GM12878 (cell line): ENCODE data around the gene HMMR. TPM values are rescaled to one million over a fixed set of nuclear protein-coding genes. Genes with fewer than 3 reads are reported as not detected.

Experiments
- ATAC-seq: fragments of 200-7000 bp; cut with Tn5 transposase; 3 replicates; pipeline ENCODE4 v1.9.1; 2020; ENCODE audit warnings: mild to moderate bottlenecking, moderate library complexity
- BruUV-seq: library from RNA; stranded (reverse); fragments of 400-500 nt; replicated peaks from 2 replicates; lab custom pipeline; 2021; lab: Mats Ljungman, UMichigan
- CTCF ChIA-PET: fragments of 300-600 bp; sonication (Branson Sonifier 250); formaldehyde crosslinking; extraction: SDS; loops from one replicate; lab custom pipeline; 2021; ENCODE audit warnings: inconsistent platforms; lab: Yijun Ruan, JAX
- POLR2A ChIA-PET: fragments of 350-600 bp; formaldehyde crosslinking; extraction: SDS; loops from one replicate; lab custom pipeline; 2021; ENCODE audit warnings: inconsistent platforms; lab: Charles Lee
- RAD21 ChIA-PET: fragments of 300-600 bp; sonication (Branson Sonifier 250); formaldehyde crosslinking; loops from one replicate; lab custom pipeline; 2023; ENCODE audit warnings: antibody characterized with exemption; ENCODE audit not compliant: unreplicated experiment; lab: Charles Lee
- SMC1A ChIA-PET: fragments of 300-600 bp; sonication (Branson Sonifier 250); formaldehyde crosslinking; loops from one replicate; lab custom pipeline; 2023; ENCODE audit not compliant: unreplicated experiment, uncharacterized antibody; lab: Charles Lee
- DNase-seq: peaks from one replicate; pipeline ENCODE4 v3.0.0-alpha.2; 2011; ENCODE audit warnings: low read depth, low spot score
- FAIRE-seq: peaks from 3 replicates; lab custom pipeline; 2011; peaks lifted over from hg19 to GRCh38; lab: Jason Lieb, UNC
- H2AFZ ChIP-seq: 2 replicates; pipeline ENCODE4 v1.6.0; 2011; ENCODE audit warnings: low read depth, low read length, control low read depth; ENCODE audit not compliant: control insufficient read depth
- H3K27ac ChIP-seq: 2 replicates; pipeline ENCODE4 v1.5.1; 2011; ENCODE audit warnings: control low read depth; ENCODE audit not compliant: control insufficient read depth, insufficient read depth
- H3K27me3 ChIP-seq, 2 experiments: replicated peaks in 1 of 2; 2 replicates each; pipeline versions ENCODE4 v1.6.0 to v1.6.1; 2011; ENCODE audit warnings: low read length in 1 of 2; ENCODE audit not compliant: control insufficient read depth in 2 of 2, insufficient read depth in 2 of 2
- H3K36me3 ChIP-seq, 2 experiments: 2 replicates each; pipeline ENCODE4 v1.5.1; 2011; ENCODE audit warnings: low read length in 1 of 2; ENCODE audit not compliant: control insufficient read depth in 2 of 2, insufficient read depth in 2 of 2
- H3K4me1 ChIP-seq: 2 replicates; pipeline ENCODE4 v1.6.1; 2011; ENCODE audit warnings: mild to moderate bottlenecking, low read length, moderate library complexity, mixed read lengths; ENCODE audit not compliant: control insufficient read depth, insufficient read depth
- H3K4me2 ChIP-seq: 2 replicates; pipeline ENCODE4 v1.6.0; 2011; ENCODE audit warnings: control low read depth; ENCODE audit not compliant: control insufficient read depth, insufficient read depth
- H3K4me3 ChIP-seq: fragments of 200-600 bp; sonication (generic); 2 replicates; pipeline ENCODE4 v1.5.1; 2016
- H3K79me2 ChIP-seq: 2 replicates; pipeline ENCODE4 v1.6.0; 2011; ENCODE audit warnings: low read length; ENCODE audit not compliant: control insufficient read depth, insufficient read depth
- H3K9ac ChIP-seq: 2 replicates; pipeline ENCODE4 v1.8.0; 2011; ENCODE audit warnings: low read length, control low read depth, mixed read lengths; ENCODE audit not compliant: control insufficient read depth, insufficient read depth
- H3K9me3 ChIP-seq: replicated peaks from 3 replicates; pipeline ENCODE4 v1.5.1; 2011; ENCODE audit warnings: mild to moderate bottlenecking, low read length; ENCODE audit not compliant: control insufficient read depth, insufficient read depth
- H4K20me1 ChIP-seq: 2 replicates; pipeline ENCODE4 v1.6.0; 2011; ENCODE audit not compliant: control insufficient read depth, insufficient read depth
- BHLHE40 ChIP-seq, 2 experiments: fragments of 450-650 bp in 1 of 2; IDR thresholded peaks; 2 replicates each; pipeline ENCODE4 v1.6.1; 2011 to 2017; ENCODE audit warnings: low read depth in 2 of 2, borderline replicate concordance in 1 of 2, improper control_type of control experiment in 1 of 2, low read length in 1 of 2, mild to moderate bottlenecking in 1 of 2
- IRF5 ChIP-seq: fragments of 450-650 bp; IDR thresholded peaks from 2 replicates; pipeline ENCODE4 v1.6.1; 2017; ENCODE audit warnings: borderline replicate concordance
- MXI1 ChIP-seq: fragments of 150-350 bp; IDR thresholded peaks from 2 replicates; pipeline ENCODE4 v1.6.1; 2011; ENCODE audit warnings: low read depth, mild to moderate bottlenecking, inconsistent platforms, low read length, improper control_type of control experiment
- NR2F1 ChIP-seq: fragments of 450-650 bp; conservative IDR thresholded peaks from 2 replicates; pipeline ENCODE4 v1.6.1; 2017; ENCODE audit warnings: mild to moderate bottlenecking
- PAX8 ChIP-seq: fragments of 450-650 bp; IDR thresholded peaks from 2 replicates; pipeline ENCODE4 v1.6.1; 2017; ENCODE audit warnings: mild to moderate bottlenecking, moderate library complexity
- RCOR1 ChIP-seq: conservative IDR thresholded peaks from 2 replicates; pipeline ENCODE4 v1.6.1; 2012; ENCODE audit warnings: low read depth, low read length, improper control_type of control experiment
- RELB ChIP-seq: fragments of 450-650 bp; IDR thresholded peaks from 2 replicates; pipeline ENCODE4 v1.6.1; 2017; ENCODE audit warnings: low read depth, mild to moderate bottlenecking, moderate library complexity
- SMC3 ChIP-seq: IDR thresholded peaks from 2 replicates; pipeline ENCODE4 v1.6.1; 2011; ENCODE audit warnings: low read length, improper control_type of control experiment, borderline replicate concordance
- WGBS: methylation state at CpG from one replicate; pipeline ENCODE4 v1.1.6; 2016; ENCODE audit warnings: low lambda C conversion rate; ENCODE audit not compliant: insufficient replicate concordance, insufficient coverage; ENCODE audit errors: missing lambda C conversion rate; 5-methylcytosine and 5-hydroxymethylcytosine counted together
- in situ Hi-C: fragments of 300-500 bp; cut with MboI; formaldehyde crosslinking; loops from 9 replicates; pipeline ENCODE4 v1.14.3; 2018; ENCODE audit warnings: mixed read lengths
- intact Hi-C: fragments of 100-400 bp; cut with micrococcal nuclease; formaldehyde crosslinking; loops from one replicate; pipeline ENCODE4 v1.14.2; 2022; ENCODE audit not compliant: unreplicated experiment
- polyA plus RNA-seq, 11 experiments: library from polyadenylated mRNA; depleted of rRNA in 4 of 11; unstranded in 6 of 11; stranded (reverse) in 5 of 11; fragments of >200 nt; fragmentation: Nextera tagmentation in 4 of 11; fragmentation: Illumina TruSeq in 1 of 11; extraction: Ambion mirVana in 4 of 11; extraction: Trizol in 1 of 11; gene quantifications; 1 replicate in 1 of 11; 2 replicates in 10 of 11; pipeline versions ENCODE4 v1.2.1 to v1.2.3, GENCODE V29; 2011 to 2016; ENCODE audit warnings: inconsistent platforms in 2 of 11, missing spikeins in 2 of 11, low read depth in 1 of 11
- total RNA-seq, 4 experiments: library from RNA; depleted of rRNA in 3 of 4; stranded (reverse); fragments of >200 nt in 3 of 4; fragmentation: Illumina TruSeq in 1 of 4; extraction: Trizol in 1 of 4; gene quantifications; 2 replicates each; pipeline versions ENCODE4 v1.2.1 to v1.2.3, GENCODE V29; 2013 to 2021
- TF ChIP-seq, protein P1 (sequence below): IDR thresholded peaks from 2 replicates; pipeline ENCODE4 v1.6.1; 2012; ENCODE audit warnings: low read depth, low read length, improper control_type of control experiment
- TF ChIP-seq, protein P2 (sequence below): fragments of 450-650 bp; IDR thresholded peaks from 2 replicates; pipeline ENCODE4 v1.6.1; 2017; ENCODE audit warnings: mild to moderate bottlenecking, low read depth, inconsistent platforms; ENCODE audit not compliant: poor library complexity, severe bottlenecking
- TF ChIP-seq, protein P3 (sequence below), 3 experiments: IDR thresholded peaks in 2 of 3; conservative IDR thresholded peaks in 1 of 3; 2 replicates each; pipeline ENCODE4 v1.5.1; 2011; ENCODE audit warnings: low read depth in 3 of 3, low read length in 3 of 3, mild to moderate bottlenecking in 3 of 3, control low read depth in 2 of 3, moderate library complexity in 2 of 3, inconsistent platforms in 1 of 3, mixed read lengths in 1 of 3; ENCODE audit not compliant: control insufficient read depth in 2 of 3, insufficient read depth in 1 of 3; ENCODE audit errors: extremely low read depth in 1 of 3

HMMR gene
- total and polyA plus RNA-seq, 10 of the 15 experiments (the other 5 are each of a cell fraction or from before 2014, with no cell fraction given): 44.1 to 122 (median 64.2) TPM

- ATAC-seq: peak; percentile 2; the same call in 1 of the 3 replicates
- ChIA-PET RAD21 (interaction anchor here (0.8 to 1.4 kb wide), 5 partner anchors 28 to 42 kb away, joined by 3 to 4 read pairs (median 3); no protein-coding TSS in a partner anchor), SMC1A (interaction anchor here (0.5 to 3.7 kb wide), 7 partner anchors 9 to 899 kb away, joined by 3 to 14 read pairs (median 5); partner anchors contain the start of gene HMMR), POLR2A (interaction anchor here (0.6 to 4.6 kb wide), 5 partner anchors 11 to 56 kb away, joined by 3 to 61 read pairs (median 4); partner anchors contain the start of genes HMMR and NUDCD2), CTCF (interaction anchor here (0.8 to 3.0 kb wide), 8 partner anchors 14 to 63 kb away, joined by 3 to 14 read pairs (median 7); partner anchors contain the start of gene NUDCD2)
- Histone ChIP-seq H3K4me2 (peak overlapping the region; percentile 93), H3K27me3 (no peaks in the 10 kb centered on the region), H3K9me3 (no peaks in the 10 kb centered on the region), H3K79me2 (peaks cover 37% of the 10 kb centered on the region), H2AFZ (peak overlapping the region; percentile 89), H3K9ac (peak overlapping the region; percentile 93), H3K4me1 (0 out of 2 replicates have a peak, but pooled peaks cover under 1% of the 10 kb centered on the region), H3K27ac (peak overlapping the region; percentile 43), H4K20me1 (no peaks in the 10 kb centered on the region), H3K36me3 (no peaks in the 10 kb centered on the region), H3K4me3 (peak overlapping the region; percentile 84)
- BruUV-seq: no TSS peak
- intact Hi-C loops: no loop called here
- DNase-seq: peak; percentile 43
- in situ Hi-C loops: no loop called here
- WGBS: under 1% methylated on average over 17 of the region's 17 CpGs
- FAIRE-seq: peak; percentile 13
- TF ChIP-seq RELB: 0 out of 2 replicates have a peak, but pooled peaks have one; percentile 21
- TF ChIP-seq, protein P1, sequence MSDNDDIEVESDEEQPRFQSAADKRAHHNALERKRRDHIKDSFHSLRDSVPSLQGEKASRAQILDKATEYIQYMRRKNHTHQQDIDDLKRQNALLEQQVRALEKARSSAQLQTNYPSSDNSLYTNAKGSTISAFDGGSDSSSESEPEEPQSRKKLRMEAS: 0 out of 2 replicates have a peak, but pooled peaks have one; percentile 21
- TF ChIP-seq IRF5: no peak
- TF ChIP-seq MXI1: peak; percentile 50; the same call in 1 of the 2 replicates
- TF ChIP-seq SMC3: peak; percentile 31; the same call in 1 of the 2 replicates
- TF ChIP-seq RCOR1: no peak
- TF ChIP-seq BHLHE40 (IDR thresholded peaks at IDR 0.05; ENCODE audit: borderline replicate concordance in 1 of 2, low read depth in 2 of 2, low read length in 1 of 2): peak; percentile 91 to 92
- TF ChIP-seq PAX8: 0 out of 2 replicates have a peak, but pooled peaks have one; percentile 62
- TF ChIP-seq, protein P2, sequence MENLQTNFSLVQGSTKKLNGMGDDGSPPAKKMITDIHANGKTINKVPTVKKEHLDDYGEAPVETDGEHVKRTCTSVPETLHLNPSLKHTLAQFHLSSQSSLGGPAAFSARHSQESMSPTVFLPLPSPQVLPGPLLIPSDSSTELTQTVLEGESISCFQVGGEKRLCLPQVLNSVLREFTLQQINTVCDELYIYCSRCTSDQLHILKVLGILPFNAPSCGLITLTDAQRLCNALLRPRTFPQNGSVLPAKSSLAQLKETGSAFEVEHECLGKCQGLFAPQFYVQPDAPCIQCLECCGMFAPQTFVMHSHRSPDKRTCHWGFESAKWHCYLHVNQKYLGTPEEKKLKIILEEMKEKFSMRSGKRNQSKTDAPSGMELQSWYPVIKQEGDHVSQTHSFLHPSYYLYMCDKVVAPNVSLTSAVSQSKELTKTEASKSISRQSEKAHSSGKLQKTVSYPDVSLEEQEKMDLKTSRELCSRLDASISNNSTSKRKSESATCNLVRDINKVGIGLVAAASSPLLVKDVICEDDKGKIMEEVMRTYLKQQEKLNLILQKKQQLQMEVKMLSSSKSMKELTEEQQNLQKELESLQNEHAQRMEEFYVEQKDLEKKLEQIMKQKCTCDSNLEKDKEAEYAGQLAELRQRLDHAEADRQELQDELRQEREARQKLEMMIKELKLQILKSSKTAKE: no peak
- peak; percentile 86 for TF ChIP-seq NR2F1
- TF ChIP-seq, protein P3, sequence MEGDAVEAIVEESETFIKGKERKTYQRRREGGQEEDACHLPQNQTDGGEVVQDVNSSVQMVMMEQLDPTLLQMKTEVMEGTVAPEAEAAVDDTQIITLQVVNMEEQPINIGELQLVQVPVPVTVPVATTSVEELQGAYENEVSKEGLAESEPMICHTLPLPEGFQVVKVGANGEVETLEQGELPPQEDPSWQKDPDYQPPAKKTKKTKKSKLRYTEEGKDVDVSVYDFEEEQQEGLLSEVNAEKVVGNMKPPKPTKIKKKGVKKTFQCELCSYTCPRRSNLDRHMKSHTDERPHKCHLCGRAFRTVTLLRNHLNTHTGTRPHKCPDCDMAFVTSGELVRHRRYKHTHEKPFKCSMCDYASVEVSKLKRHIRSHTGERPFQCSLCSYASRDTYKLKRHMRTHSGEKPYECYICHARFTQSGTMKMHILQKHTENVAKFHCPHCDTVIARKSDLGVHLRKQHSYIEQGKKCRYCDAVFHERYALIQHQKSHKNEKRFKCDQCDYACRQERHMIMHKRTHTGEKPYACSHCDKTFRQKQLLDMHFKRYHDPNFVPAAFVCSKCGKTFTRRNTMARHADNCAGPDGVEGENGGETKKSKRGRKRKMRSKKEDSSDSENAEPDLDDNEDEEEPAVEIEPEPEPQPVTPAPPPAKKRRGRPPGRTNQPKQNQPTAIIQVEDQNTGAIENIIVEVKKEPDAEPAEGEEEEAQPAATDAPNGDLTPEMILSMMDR (IDR thresholded peaks at IDR 0.05 in 2 of 3, conservative IDR thresholded peaks at IDR 0.05 in 1 of 3; ENCODE audit: control insufficient read depth in 2 of 3, extremely low read depth in 1 of 3, insufficient read depth in 1 of 3, low read depth in 3 of 3, low read length in 3 of 3): peak; percentile 37 to 58 (median 47); a peak in 4 of 6 replicates
Measured at GRCh38 chr5:163503106-163504078, 43.0 kb downstream of the HMMR start.
